GM19193 (cell line): ENCODE results near the gene CRYBG1.

Source experiments
- POLR2A ChIP-seq: IDR thresholded peaks from 4 replicates; pipeline ENCODE4 v1.6.1; 2011; ENCODE audit not compliant: insufficient read depth, insufficient read length; ENCODE audit errors: extremely low read depth

Gene CRYBG1

DNA sequence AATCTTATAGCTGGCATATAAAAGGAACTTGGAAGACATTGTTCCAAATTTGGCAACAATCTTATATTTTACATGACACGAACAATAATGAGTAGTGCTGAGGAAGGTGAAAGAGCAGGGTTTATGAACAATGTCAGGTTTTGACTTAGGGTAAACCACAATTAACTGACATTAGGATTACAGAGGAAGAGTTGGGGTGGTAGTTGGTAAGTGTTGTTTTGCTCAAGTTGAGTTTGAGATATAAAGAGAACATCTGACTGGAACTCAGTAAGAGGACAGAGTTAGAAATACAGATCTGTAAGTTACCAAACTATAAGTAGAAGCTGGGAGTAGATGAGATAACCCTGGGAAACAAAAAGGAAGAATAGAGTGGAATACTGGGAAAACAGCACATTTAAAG is 253.6 kb downstream of the CRYBG1 start:
- no peak for TF ChIP-seq POLR2A

DNA sequence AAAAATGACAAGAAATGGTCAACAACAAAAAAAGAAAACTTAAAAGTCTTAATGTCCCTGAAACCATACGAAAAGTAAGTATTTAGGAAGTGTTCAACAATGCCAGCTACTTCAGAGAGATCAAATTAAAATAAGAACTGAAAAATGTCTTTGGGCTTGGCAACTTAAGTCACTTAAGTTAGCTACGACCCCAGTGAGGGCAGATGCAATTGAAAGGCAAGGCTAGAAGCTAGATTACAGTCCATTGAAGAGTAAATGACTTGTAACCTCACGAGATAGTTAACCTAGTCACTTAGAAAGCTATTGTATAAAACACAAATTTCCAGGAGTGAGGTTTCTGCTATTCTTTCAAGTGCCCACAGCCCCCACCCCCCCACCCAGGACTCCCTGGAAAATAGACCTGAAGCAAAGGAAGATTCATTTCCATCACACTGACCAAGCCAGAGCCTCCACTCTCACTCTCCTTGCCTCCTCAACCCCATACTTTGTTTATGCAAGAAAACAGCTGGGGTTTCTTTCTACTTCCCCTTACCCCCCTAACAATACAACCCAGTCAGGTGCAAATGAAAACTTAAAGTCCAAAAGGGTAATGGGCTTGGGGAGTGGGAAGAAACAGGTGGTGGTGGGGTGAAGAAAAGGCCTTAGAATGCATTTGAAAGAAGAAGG is 254.2 kb downstream of the CRYBG1 start:
- no peak for TF ChIP-seq POLR2A

DNA sequence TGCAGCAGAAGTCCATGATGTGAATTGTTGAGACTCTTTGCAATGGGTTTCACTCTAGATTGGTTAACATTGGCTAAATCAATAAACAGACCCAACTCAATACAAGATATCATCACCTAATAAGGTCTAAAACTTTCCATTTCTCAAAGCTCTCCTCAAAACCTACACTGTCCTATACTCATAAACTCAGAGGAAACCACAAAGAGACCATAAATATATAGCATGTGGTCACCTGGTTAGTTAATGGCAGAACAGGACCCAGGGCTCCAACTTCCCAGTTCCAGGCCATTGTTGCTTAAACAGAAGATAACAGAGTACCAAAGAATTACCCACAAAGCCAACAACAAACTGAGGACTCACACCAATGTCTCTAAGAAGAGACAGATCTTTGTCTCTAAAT is 256.8 kb downstream of the CRYBG1 start:
- no peak for TF ChIP-seq POLR2A

DNA sequence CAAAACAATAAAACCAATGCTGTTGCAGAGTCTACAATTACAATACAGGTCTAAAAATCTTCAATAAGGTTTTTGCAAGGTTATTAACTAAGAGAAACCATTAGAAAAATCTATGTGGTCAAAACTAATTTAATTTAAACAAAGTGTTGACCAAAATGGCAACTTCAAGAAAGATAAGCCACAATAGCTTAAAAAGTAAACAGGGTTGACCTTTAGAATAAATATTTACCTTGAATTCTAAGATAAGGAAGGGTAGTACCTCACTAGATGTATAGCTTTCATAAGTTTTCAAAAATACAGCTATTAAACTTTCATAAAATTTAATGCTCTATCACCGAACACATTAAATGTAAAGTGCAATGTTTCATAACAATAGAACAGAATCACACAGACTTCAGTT is 257.3 kb downstream of the CRYBG1 start:
- no peak for TF ChIP-seq POLR2A

DNA sequence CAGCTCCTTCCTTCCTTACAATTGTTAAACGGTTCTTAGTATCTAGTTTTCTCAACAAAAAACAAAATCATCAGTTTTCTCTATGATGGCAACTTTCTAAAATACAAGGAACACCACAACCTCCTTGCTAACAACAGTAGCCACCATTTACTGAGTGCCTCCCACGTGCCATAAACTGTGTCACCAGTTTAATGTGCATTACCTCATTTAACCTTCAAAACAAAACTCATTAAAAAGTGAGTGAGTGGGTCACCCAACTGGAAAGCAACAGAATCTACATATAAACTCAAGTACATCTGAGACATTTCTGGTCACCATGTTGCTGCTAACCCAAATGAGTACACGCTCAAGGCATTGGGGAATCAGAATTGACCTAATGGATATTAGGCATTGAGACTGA is 257.8 kb downstream of the CRYBG1 start:
- TF ChIP-seq POLR2A = no peak

DNA sequence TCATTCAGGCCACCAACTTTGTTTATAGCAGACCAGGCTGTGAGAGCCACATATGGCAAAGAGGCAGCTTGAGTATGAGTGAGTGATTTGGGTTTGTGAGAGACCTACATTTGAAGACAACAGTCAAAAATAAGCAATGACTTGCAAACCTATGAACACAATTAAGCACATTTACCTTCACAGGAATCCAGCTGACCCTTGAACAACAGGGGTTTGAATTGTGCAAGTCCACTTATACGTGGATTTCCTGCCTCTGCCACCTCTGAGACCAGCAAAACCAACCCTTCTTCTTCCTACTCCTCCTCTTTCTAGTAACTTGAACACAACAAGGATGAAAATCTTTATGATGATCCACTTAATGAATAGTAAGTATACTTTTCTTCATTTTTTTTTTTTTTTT is 258.7 kb downstream of the CRYBG1 start:
- TF ChIP-seq POLR2A = no peak

DNA sequence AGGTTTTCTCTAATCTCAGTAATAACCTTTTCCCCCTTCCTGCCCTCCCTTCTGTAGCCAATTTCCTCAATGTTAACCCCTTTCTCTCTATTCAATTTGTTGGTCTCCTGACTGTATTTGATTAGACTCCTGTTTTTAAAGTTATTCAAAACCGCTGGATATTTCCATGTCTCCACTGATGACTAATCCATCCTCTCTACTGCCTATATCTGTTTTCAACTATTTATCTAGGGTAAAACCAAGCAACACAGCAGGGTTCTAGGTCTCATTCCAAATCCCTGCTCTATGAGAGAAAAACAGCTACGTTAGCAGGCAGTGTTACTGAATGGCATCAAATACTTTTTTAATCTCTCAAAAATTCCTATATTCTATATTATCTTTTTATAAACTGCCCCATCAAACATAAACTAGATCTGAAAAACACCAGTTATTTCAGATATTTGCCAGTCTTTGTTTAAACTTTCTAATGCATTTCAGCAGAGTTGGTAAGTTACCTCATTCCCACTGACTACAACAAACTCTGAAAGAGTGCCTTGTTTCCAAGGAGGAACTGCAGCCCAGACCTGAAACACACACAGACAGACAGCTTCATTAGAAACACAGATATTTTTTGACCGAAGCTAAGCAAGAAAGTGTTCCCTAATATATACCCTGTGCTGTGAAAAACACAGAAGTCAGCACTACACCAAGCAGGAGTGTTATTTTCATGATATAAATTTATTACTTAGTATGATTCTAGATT is 260.6 kb downstream of the CRYBG1 start:
- no peak for TF ChIP-seq POLR2A
